Stimulated activated naive B cell treated with anti-CD40 and anti-IgM and Interleukin-4, amounts not matched to agents 10 μg/mL and 1 μg/mL and 100 μg/mL, for 72 hours (primary cell): ENCODE results near the gene TECPR2.
"Not testable (repeated sequence)": the region's sequence is repeated elsewhere in the genome, so short reads cannot be mapped to it uniquely, and the experiment has no call there.

Experiments used
- ATAC-seq, 2 donors: fragments of 150-1000 bp; cut with Tn5 transposase; replicated peaks; 2 replicates each; pipeline ENCODE4 v1.10.0; 2021; ENCODE audit warnings: moderate library complexity in 1 of 2
- DNase-seq: peaks from one replicate; pipeline ENCODE4 v3.0.0; 2021
- H3K27ac Mint-ChIP-seq: one replicate; pipeline ENCODE4 v1.8.0; 2022; ENCODE audit warnings: mild to moderate bottlenecking, mixed read lengths
- H3K27me3 Mint-ChIP-seq, 2 donors: one replicate each; pipeline ENCODE4 v1.8.0; 2022; ENCODE audit warnings: mixed read lengths in 2 of 2
- H3K36me3 Mint-ChIP-seq, 2 donors: one replicate each; pipeline ENCODE4 v1.8.0; 2022; ENCODE audit warnings: mixed read lengths in 2 of 2, mild to moderate bottlenecking in 1 of 2
- H3K4me1 Mint-ChIP-seq, 2 donors: one replicate each; pipeline ENCODE4 v1.8.0; 2022; ENCODE audit warnings: mixed read lengths in 2 of 2, mild to moderate bottlenecking in 1 of 2
- H3K4me3 Mint-ChIP-seq, 2 donors: one replicate each; pipeline ENCODE4 v1.8.0; 2022; ENCODE audit warnings: mild to moderate bottlenecking in 2 of 2, mixed read lengths in 2 of 2, moderate library complexity in 1 of 2
- H3K9me3 Mint-ChIP-seq, 2 donors: one replicate each; pipeline ENCODE4 v1.8.0; 2022; ENCODE audit warnings: mixed read lengths in 2 of 2, mild to moderate bottlenecking in 1 of 2

TECPR2 gene

GRCh38 chr14:102345232-102345631 lies 17.5 kb upstream of the TECPR2 start:
- H3K27me3 Mint-ChIP-seq = no peaks in the 10 kb centered on the region
- no peak overlapping the region for H3K4me3 Mint-ChIP-seq
- no peak for DNase-seq
- H3K4me1 Mint-ChIP-seq = peaks cover 3 to 7% of the 10 kb centered on the region in 2 donors
- H3K9me3 Mint-ChIP-seq = no peaks in the 10 kb centered on the region
- peak overlapping the region; percentile 4 for H3K27ac Mint-ChIP-seq
- peaks cover 28 to 57% of the 10 kb centered on the region in 2 donors for H3K36me3 Mint-ChIP-seq
- no peak for ATAC-seq

DNA sequence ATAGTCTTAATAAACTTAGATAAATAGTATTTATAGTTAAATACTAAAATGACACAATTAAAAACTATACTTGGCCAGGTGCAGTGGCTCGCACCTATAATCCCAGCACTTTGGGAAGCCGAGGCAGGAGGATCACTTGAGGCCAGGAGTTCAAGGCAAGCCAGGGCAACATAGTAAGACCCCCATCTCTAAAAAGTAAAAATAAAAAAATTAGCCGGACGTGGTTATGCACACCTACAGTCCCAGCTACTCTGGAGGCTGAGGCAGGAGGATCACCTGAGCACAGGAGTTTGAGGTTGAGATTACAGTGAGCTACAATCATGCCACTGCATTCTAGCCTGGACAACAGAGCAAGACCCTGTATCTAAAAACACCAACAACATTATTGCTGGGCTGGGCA lies 16.1 kb upstream of the TECPR2 start:
- Mint-ChIP-seq H3K27ac (no peak overlapping the region), H3K4me1 (peaks cover 3 to 7% of the 10 kb centered on the region in 2 donors), H3K9me3 (no peaks in the 10 kb centered on the region), H3K4me3 (no peak overlapping the region), H3K27me3 (no peaks in the 10 kb centered on the region), H3K36me3 (peaks cover 31 to 54% of the 10 kb centered on the region in 2 donors)
- ATAC-seq = no peak
- no peak for DNase-seq

- Mint-ChIP-seq H3K27me3 (no peaks in the 10 kb centered on the region), H3K4me3 (no peak overlapping the region), H3K27ac (peak overlapping the region; percentile 47), H3K9me3 (no peaks in the 10 kb centered on the region), H3K36me3 (peaks cover 36 to 61% of the 10 kb centered on the region in 2 donors), H3K4me1 (peaks cover 3 to 7% of the 10 kb centered on the region in 2 donors)
- no peak for DNase-seq
- ATAC-seq = no peak
Observed at GRCh38 chr14:102348376-102348775, 14.4 kb upstream of the TECPR2 start.

DNA sequence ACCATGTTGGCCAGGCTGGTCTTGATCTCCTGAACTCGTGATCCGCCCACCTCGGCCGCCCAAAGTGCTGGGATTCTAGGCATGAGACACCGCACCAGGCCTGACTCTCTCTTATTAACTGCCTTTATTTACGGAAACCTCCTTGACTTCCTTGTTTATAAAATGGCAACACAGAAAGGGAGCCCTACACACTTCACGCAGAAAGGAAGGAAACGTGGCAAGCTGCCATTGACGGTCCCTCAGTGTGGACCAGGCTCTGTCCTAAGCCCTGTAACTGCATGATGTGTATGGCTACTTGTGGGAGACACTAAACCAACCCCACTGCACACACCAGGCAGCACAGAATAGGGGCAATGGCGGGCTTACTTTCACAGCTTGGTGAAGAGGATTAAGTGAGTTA lies 11.7 kb upstream of the TECPR2 start:
- DNase-seq = no peak

GRCh38 chr14:102351593-102351992 lies 11.1 kb upstream of the TECPR2 start:
- ATAC-seq, H3K4me3 Mint-ChIP-seq, DNase-seq, H3K4me1 Mint-ChIP-seq, H3K27me3 Mint-ChIP-seq, H3K27ac Mint-ChIP-seq, H3K9me3 Mint-ChIP-seq: not testable (repeated sequence)
- H3K36me3 Mint-ChIP-seq = peaks cover 42 to 58% of the 10 kb centered on the region in 2 donors

More for the DNA sequence above, 11.7 kb upstream of the TECPR2 start:
- H3K9me3 Mint-ChIP-seq = no peaks in the 10 kb centered on the region
- no peak overlapping the region for H3K4me3 Mint-ChIP-seq
- no peak overlapping the region for H3K27ac Mint-ChIP-seq
- H3K36me3 Mint-ChIP-seq = peaks cover 41 to 56% of the 10 kb centered on the region in 2 donors
- no peaks in the 10 kb centered on the region for H3K4me1 Mint-ChIP-seq
- no peak for ATAC-seq
- H3K27me3 Mint-ChIP-seq = no peaks in the 10 kb centered on the region

DNA sequence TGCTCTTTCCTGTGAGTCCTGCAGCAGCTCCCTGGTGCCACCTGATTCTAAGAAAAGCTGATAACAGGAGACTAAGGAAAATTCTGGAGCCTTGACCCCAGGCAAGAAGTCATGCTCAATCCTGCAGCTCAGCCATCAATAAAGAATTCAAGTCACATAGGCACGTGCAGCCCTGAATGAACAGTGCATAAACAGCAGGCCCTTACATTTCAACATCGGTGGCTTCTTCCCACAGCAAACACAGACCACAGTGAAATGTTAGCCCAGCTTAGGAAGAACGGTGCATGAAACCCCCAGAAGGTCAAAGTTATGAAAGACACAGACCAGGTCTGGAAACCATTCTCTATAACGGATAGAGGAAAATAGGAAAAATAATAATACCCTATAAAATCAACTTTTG lies 10.5 kb upstream of the TECPR2 start:
- ATAC-seq (no peak), DNase-seq (no peak)
- Mint-ChIP-seq H3K36me3 (peaks cover 48 to 60% of the 10 kb centered on the region in 2 donors), H3K9me3 (no peaks in the 10 kb centered on the region), H3K27ac (no peak overlapping the region), H3K4me1 (no peaks in the 10 kb centered on the region), H3K4me3 (no peak overlapping the region), H3K27me3 (no peaks in the 10 kb centered on the region)

DNA sequence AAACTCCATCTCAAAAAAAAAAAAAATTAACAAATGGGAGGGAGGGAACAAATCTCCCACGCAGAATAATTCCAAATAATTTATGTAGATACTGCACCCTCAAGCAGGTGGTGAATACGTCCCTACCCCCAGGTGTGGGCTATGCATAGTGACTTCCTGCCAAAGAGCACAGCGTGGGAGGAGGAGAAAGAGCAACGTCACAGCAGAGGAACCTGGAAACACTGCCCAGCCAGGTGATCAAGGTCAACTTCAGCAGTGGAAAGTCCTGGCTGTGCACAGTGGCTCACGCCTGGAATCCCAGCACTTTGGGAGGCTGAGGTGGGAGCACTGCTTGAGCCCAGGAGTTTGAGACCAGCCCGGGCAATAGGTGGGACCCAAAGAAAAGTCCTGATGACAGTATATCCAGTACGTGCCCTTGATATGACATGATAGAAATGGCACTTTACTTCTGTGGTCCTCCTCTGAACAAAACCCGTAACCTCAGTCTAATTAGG lies 9.6 kb upstream of the TECPR2 start:
- no peaks in the 10 kb centered on the region for H3K27me3 Mint-ChIP-seq
- no peak overlapping the region for H3K4me3 Mint-ChIP-seq
- no peak for ATAC-seq

GRCh38 chr14:102356280-102356679 lies 6.5 kb upstream of the TECPR2 start:
- DNase-seq = no peak
- Mint-ChIP-seq H3K4me1 (peaks cover 11 to 16% of the 10 kb centered on the region in 2 donors), H3K9me3 (no peaks in the 10 kb centered on the region), H3K27ac (no peak overlapping the region), H3K36me3 (peaks cover 55% of the 10 kb centered on the region in 2 donors), H3K4me3 (no peak overlapping the region), H3K27me3 (no peaks in the 10 kb centered on the region)
- ATAC-seq = no peak

More for the DNA sequence above, 9.6 kb upstream of the TECPR2 start:
- H3K4me1 Mint-ChIP-seq = no peaks in the 10 kb centered on the region
- H3K9me3 Mint-ChIP-seq = no peaks in the 10 kb centered on the region
- H3K27ac Mint-ChIP-seq = no peak overlapping the region
- no peak for DNase-seq
- peaks cover 53 to 61% of the 10 kb centered on the region in 2 donors for H3K36me3 Mint-ChIP-seq

- H3K4me3 Mint-ChIP-seq = no peak overlapping the region
- H3K9me3 Mint-ChIP-seq = no peaks in the 10 kb centered on the region
- peaks cover 18 to 25% of the 10 kb centered on the region in 2 donors for H3K4me1 Mint-ChIP-seq
- no peak overlapping the region for H3K27ac Mint-ChIP-seq
- H3K27me3 Mint-ChIP-seq = no peaks in the 10 kb centered on the region
- peaks cover 36 to 46% of the 10 kb centered on the region in 2 donors for H3K36me3 Mint-ChIP-seq
- DNase-seq = no peak
- no peak for ATAC-seq
Observed at GRCh38 chr14:102359341-102359740, 3.4 kb upstream of the TECPR2 start.

- peaks cover 35 to 43% of the 10 kb centered on the region in 2 donors for H3K36me3 Mint-ChIP-seq
- no peak for ATAC-seq
Observed at GRCh38 chr14:102360388-102360787, 2.4 kb upstream of the TECPR2 start.

GRCh38 chr14:102362084-102362483 lies 657 bp upstream of the TECPR2 start:
- Mint-ChIP-seq H3K36me3 (peaks cover 25 to 33% of the 10 kb centered on the region in 2 donors), H3K4me3 (no peak overlapping the region), H3K9me3 (no peaks in the 10 kb centered on the region), H3K4me1 (peaks cover 22 to 31% of the 10 kb centered on the region in 2 donors), H3K27me3 (no peaks in the 10 kb centered on the region), H3K27ac (peak overlapping the region; percentile 98)
- peak; percentile 80 for DNase-seq
- peak; percentile 89 to 90 for ATAC-seq

More at GRCh38 chr14:102360388-102360787, 2.4 kb upstream of the TECPR2 start:
- Mint-ChIP-seq H3K27ac (peak overlapping the region; percentile 79), H3K4me1 (peaks cover 18 to 25% of the 10 kb centered on the region in 2 donors), H3K9me3 (no peaks in the 10 kb centered on the region), H3K4me3 (no peak overlapping the region), H3K27me3 (no peaks in the 10 kb centered on the region)
- no peak for DNase-seq

- peaks cover 13 to 21% of the 10 kb centered on the region in 2 donors for H3K36me3 Mint-ChIP-seq
- H3K27me3 Mint-ChIP-seq = no peaks in the 10 kb centered on the region
- no peaks in the 10 kb centered on the region for H3K9me3 Mint-ChIP-seq
- no peak overlapping the region for H3K4me3 Mint-ChIP-seq
- peak overlapping the region; percentile 97 for H3K27ac Mint-ChIP-seq
- ATAC-seq = peak; percentile 8 to 22
- peaks cover 25 to 43% of the 10 kb centered on the region in 2 donors for H3K4me1 Mint-ChIP-seq
- DNase-seq = no peak
Observed at GRCh38 chr14:102363182-102363943, 622 bp downstream of the TECPR2 start.

DNA sequence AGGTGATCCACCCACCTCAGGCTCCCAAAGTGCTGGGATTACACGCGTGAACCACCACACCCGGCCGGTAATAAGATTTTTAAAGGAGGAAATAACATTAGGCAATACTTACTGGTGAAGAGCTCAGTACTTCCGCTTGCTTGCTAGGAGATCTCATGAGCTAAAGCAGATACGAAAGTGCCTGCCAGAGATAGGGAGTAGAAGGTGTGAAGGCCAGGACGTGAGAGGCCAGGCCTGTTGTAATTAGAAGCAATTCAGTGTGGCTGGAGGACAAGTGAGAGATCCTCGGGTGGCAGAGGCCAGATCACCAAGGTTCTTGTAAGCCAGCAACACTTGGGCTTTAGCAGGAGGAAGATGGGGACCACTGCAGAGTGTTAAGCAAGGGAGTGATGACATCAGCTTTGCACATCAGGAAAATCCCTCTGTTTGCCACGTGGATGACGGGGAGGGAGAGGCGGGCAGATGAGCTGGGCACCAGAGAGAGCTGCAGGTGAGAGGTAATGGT lies 7.6 kb downstream of the TECPR2 start:
- Mint-ChIP-seq H3K27me3 (no peaks in the 10 kb centered on the region), H3K36me3 (peaks cover 8 to 13% of the 10 kb centered on the region in 2 donors), H3K4me1 (peaks cover 17 to 29% of the 10 kb centered on the region in 2 donors), H3K9me3 (no peaks in the 10 kb centered on the region), H3K27ac (peak overlapping the region; percentile 63), H3K4me3 (no peak overlapping the region)
- ATAC-seq = no peak
- DNase-seq = no peak

DNA sequence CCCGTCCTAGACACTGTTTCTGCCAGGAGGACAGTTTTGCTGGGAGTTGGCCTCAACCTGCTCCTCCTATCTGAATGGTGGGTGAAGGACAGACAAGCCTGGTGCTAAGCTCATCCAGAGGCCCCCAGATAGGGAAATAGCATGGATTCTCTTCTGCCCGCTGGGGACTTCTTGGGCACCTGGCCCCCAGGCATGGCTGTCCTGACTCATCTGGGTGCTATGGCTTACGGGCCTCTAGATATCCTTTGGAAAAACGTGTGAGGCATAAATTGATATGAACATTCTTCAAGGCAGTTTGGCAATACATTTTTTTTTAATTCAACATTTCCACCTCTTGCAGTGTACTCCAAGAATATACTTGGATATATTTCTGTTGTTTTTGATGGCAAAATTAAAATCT lies 8.6 kb downstream of the TECPR2 start:
- H3K4me1 Mint-ChIP-seq = peaks cover 17 to 29% of the 10 kb centered on the region in 2 donors
- no peaks in the 10 kb centered on the region for H3K27me3 Mint-ChIP-seq
- DNase-seq = no peak
- ATAC-seq = no peak
- peaks cover 8 to 13% of the 10 kb centered on the region in 2 donors for H3K36me3 Mint-ChIP-seq
- H3K4me3 Mint-ChIP-seq = no peak overlapping the region
- H3K9me3 Mint-ChIP-seq = no peaks in the 10 kb centered on the region
- no peak overlapping the region for H3K27ac Mint-ChIP-seq

DNA sequence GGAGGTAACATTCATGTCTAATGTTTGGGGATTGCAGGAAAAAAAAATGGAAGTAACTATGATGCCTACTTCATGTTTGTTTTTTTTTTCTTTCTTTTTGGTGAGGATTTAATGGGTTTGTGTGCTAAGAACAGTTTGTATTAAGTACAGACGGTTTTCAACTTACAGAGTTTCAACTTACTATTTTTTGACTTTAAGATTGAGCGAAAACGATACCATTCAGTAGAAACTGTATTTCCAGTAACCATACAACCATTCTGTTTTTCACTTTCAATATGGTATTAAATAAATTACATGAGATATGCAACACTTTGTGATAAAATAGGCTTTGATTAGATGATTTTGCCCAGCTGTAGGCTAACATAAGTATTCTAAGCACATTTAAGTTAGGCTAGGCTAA lies 10.4 kb downstream of the TECPR2 start:
- no peak for DNase-seq
- ATAC-seq = no peak
- Mint-ChIP-seq H3K27ac (no peak overlapping the region), H3K36me3 (peaks cover 8 to 24% of the 10 kb centered on the region in 2 donors), H3K4me3 (no peak overlapping the region), H3K4me1 (peaks cover 10 to 13% of the 10 kb centered on the region in 2 donors), H3K9me3 (no peaks in the 10 kb centered on the region), H3K27me3 (no peaks in the 10 kb centered on the region)
